Prostate gland (tissue), 2 donors: ENCODE measurements around the gene SNED1.

ENCODE experiments used
- POLR2A ChIP-seq: fragments of 450-650 bp; IDR thresholded peaks from one replicate; pipeline ENCODE4 v1.6.1; 2016; ENCODE audit warnings: antibody characterized with exemption, mild to moderate bottlenecking
- POLR2AphosphoS5 ChIP-seq: sonication (generic); formaldehyde crosslinking; IDR thresholded peaks from one replicate; pipeline ENCODE4 v1.6.1; 2017; ENCODE audit warnings: antibody characterized with exemption
- TF ChIP-seq, protein P1 (sequence below), 4 experiments: fragments of 200-600 bp in 2 of 4; fragments of 450-650 bp in 2 of 4; sonication (generic) in 2 of 4; IDR thresholded peaks; 1 replicate in 3 of 4; 2 replicates in 1 of 4; pipeline ENCODE4 v1.5.1; 2016 to 2019; ENCODE audit warnings: antibody characterized with exemption in 4 of 4, mild to moderate bottlenecking in 2 of 4, moderate library complexity in 2 of 4

DNA sequence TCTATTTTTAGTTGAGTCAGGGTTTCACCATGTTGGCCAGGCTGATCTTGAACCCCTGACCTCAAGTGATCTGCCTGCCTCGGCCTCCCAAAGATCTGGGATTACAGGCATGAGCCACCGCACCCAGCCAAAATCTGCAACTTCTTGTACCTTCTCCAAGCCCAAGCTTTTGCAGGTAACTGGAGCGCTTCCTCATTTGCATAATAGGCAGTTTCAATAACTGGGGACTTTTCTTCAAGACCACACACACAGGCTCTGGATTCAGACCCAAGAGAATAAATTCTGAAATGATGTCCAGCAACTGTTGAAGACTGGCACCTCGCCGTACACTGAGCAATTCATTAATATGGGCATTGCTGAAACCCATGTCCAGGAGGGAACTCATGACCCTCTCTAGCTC lies 100.8 kb downstream of the SNED1 start:
- TF ChIP-seq, protein P1, sequence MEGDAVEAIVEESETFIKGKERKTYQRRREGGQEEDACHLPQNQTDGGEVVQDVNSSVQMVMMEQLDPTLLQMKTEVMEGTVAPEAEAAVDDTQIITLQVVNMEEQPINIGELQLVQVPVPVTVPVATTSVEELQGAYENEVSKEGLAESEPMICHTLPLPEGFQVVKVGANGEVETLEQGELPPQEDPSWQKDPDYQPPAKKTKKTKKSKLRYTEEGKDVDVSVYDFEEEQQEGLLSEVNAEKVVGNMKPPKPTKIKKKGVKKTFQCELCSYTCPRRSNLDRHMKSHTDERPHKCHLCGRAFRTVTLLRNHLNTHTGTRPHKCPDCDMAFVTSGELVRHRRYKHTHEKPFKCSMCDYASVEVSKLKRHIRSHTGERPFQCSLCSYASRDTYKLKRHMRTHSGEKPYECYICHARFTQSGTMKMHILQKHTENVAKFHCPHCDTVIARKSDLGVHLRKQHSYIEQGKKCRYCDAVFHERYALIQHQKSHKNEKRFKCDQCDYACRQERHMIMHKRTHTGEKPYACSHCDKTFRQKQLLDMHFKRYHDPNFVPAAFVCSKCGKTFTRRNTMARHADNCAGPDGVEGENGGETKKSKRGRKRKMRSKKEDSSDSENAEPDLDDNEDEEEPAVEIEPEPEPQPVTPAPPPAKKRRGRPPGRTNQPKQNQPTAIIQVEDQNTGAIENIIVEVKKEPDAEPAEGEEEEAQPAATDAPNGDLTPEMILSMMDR (IDR thresholded peaks at IDR 0.05) = no peak
- TF ChIP-seq POLR2A (no peak), POLR2AphosphoS5 (no peak)
